Measurements from ENCODE around the gene BMX. TPM values are rescaled to one million over a fixed set of nuclear protein-coding genes. Genes with fewer than 3 reads are reported as not detected.

The BMX gene
- total and polyA plus RNA-seq, 9 of the 15 experiments (the other 6 are each of a cell fraction or from before 2014, with no cell fraction given), result 0.45 to 4.2 (median 1.8) TPM

GRCh38 chrX:15465896-15466651 lies 34.5 kb upstream of the BMX start:
- H3K9ac ChIP-seq (ENCODE audit: insufficient read depth in 1 of 2, low read depth in 2 of 2, low read length in 2 of 2), result no peak overlapping the region
- H3K9me3 ChIP-seq (replicated peaks; ENCODE audit: control insufficient read depth, insufficient read depth, low read depth, low read length), result no peaks in the 10 kb centered on the region
- no peaks in the 10 kb centered on the region for H4K20me1 ChIP-seq (replicated peaks; ENCODE audit: control insufficient read depth, insufficient read depth, low read length)
- POLR2A ChIA-PET, result interaction anchor here (1.1 kb wide), 1 partner anchor 82 kb away, joined by 4 read pairs; the partner anchor contains the start of gene VEGFD
- WGBS (ENCODE audit: insufficient coverage, low coverage, missing lambda C conversion rate), result 45% methylated on average over 7 of the region's 9 CpGs
- no peaks in the 10 kb centered on the region; a peak in 1 of 5 replicates for H3K4me1 ChIP-seq (replicated peaks in 1 of 2; ENCODE audit: control insufficient read depth in 2 of 2, insufficient read depth in 2 of 2, low read length in 2 of 2)
- ATAC-seq, result peak; percentile 51; the same call in 2 of the 3 replicates
- H2AFZ ChIP-seq (ENCODE audit: low read depth, low read length), result no peak overlapping the region
- CTCF ChIA-PET (ENCODE audit: low intra/inter-chr PET ratio), result interaction anchor here (0.6 to 4.2 kb wide), 4 partner anchors 83 to 117 kb away, joined by 3 to 33 read pairs (median 4); partner anchors contain the start of gene VEGFD
- FAIRE-seq, result no peak
- H3K27ac ChIP-seq (ENCODE audit: extremely low read depth, low read depth, low read length), result no peak overlapping the region
- H3K9me1 ChIP-seq (ENCODE audit: control insufficient read depth, insufficient read depth, low read length), result no peaks in the 10 kb centered on the region
- H3K4me3 ChIP-seq, result no peak overlapping the region
- no peaks in the 10 kb centered on the region for H3K36me3 ChIP-seq (ENCODE audit: control insufficient read depth, insufficient read depth, low read length)
- intact Hi-C loops (cut with micrococcal nuclease) (loop anchor here (2.0 to 10.0 kb wide), 2 partner anchors 77 to 1431 kb away; no protein-coding TSS in a partner anchor), in situ Hi-C loops (cut with MboI) (loop anchor here (25.0 kb wide), 1 partner anchor 129 kb away; the partner anchor contains the start of gene PIGA)
- H3K4me2 ChIP-seq (ENCODE audit: insufficient read depth, low read length), result no peak overlapping the region
- H3K27me3 ChIP-seq (ENCODE audit: control insufficient read depth in 2 of 2, insufficient read depth in 2 of 2, low read length in 2 of 2), result no peaks in the 10 kb centered on the region
- BruUV-seq (replicated peaks), result no TSS peak
- DNase-seq (ENCODE audit: extremely low read depth in 1 of 4, low spot score in 3 of 4), result peak in 2 of 4 experiments; percentile 9 to 14
- no peaks in the 10 kb centered on the region for H3K79me2 ChIP-seq (ENCODE audit: control insufficient read depth, insufficient read depth, low read length)
- TF ChIP-seq, protein P1, sequence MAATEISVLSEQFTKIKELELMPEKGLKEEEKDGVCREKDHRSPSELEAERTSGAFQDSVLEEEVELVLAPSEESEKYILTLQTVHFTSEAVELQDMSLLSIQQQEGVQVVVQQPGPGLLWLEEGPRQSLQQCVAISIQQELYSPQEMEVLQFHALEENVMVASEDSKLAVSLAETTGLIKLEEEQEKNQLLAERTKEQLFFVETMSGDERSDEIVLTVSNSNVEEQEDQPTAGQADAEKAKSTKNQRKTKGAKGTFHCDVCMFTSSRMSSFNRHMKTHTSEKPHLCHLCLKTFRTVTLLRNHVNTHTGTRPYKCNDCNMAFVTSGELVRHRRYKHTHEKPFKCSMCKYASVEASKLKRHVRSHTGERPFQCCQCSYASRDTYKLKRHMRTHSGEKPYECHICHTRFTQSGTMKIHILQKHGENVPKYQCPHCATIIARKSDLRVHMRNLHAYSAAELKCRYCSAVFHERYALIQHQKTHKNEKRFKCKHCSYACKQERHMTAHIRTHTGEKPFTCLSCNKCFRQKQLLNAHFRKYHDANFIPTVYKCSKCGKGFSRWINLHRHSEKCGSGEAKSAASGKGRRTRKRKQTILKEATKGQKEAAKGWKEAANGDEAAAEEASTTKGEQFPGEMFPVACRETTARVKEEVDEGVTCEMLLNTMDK (IDR thresholded peaks at IDR 0.05; ENCODE audit: borderline replicate concordance, insufficient read depth, low read depth, low read length, poor library complexity, severe bottlenecking), result peak; percentile 49
- peak; percentile 62 for TF ChIP-seq RBM25 (IDR thresholded peaks at IDR 0.05; ENCODE audit: low read depth, low read length, severe bottlenecking)
- TF ChIP-seq, protein P2, sequence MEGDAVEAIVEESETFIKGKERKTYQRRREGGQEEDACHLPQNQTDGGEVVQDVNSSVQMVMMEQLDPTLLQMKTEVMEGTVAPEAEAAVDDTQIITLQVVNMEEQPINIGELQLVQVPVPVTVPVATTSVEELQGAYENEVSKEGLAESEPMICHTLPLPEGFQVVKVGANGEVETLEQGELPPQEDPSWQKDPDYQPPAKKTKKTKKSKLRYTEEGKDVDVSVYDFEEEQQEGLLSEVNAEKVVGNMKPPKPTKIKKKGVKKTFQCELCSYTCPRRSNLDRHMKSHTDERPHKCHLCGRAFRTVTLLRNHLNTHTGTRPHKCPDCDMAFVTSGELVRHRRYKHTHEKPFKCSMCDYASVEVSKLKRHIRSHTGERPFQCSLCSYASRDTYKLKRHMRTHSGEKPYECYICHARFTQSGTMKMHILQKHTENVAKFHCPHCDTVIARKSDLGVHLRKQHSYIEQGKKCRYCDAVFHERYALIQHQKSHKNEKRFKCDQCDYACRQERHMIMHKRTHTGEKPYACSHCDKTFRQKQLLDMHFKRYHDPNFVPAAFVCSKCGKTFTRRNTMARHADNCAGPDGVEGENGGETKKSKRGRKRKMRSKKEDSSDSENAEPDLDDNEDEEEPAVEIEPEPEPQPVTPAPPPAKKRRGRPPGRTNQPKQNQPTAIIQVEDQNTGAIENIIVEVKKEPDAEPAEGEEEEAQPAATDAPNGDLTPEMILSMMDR (IDR thresholded peaks at IDR 0.05 in 2 of 3, conservative IDR thresholded peaks at IDR 0.05 in 1 of 3; ENCODE audit: insufficient read depth in 2 of 3, low read depth in 1 of 3, low read length in 3 of 3), result peak in 2 of 3 experiments; percentile 25 to 40; a peak in 2 of 6 replicates
- peak in 1 of 2 experiments; percentile 35; a peak in 2 of 4 replicates for TF ChIP-seq RAD21 (CRISPR knock-in tag; conservative IDR thresholded peaks at IDR 0.05 in 1 of 2, IDR thresholded peaks at IDR 0.05 in 1 of 2)
- TF ChIP-seq ETV6 (IDR thresholded peaks at IDR 0.05; ENCODE audit: borderline replicate concordance in 1 of 2, low read depth in 2 of 2, low read length in 1 of 2), result no peak
- TF ChIP-seq ETV6 (CRISPR knock-in tag; IDR thresholded peaks at IDR 0.05; ENCODE audit: borderline replicate concordance), result no peak
- TF ChIP-seq ZNF146 (CRISPR knock-in tag; IDR thresholded peaks at IDR 0.05; ENCODE audit: unreplicated experiment), result no peak
